Adrenal gland (tissue), 12 donors: ENCODE data around the gene ANKS1A. TPM values are rescaled to one million over a fixed set of nuclear protein-coding genes. Genes with fewer than 3 reads are reported as not detected.

Experiments
- DNase-seq, 7 donors: peaks; one replicate each; pipeline ENCODE4 v3.0.0-alpha.2; 2019 to 2020
- H3K27ac ChIP-seq, 5 donors: fragments of 200-600 bp; sonication (generic) in 4 of 5; 1 replicate in 3 of 5; 2 replicates in 2 of 5; pipeline versions ENCODE4 v1.5.1 to v1.8.0; 2016 to 2020; ENCODE audit warnings: mild to moderate bottlenecking in 1 of 5
- H3K27me3 ChIP-seq: fragments of 200-600 bp; 2 replicates; pipeline ENCODE4 v1.8.0; 2021
- H3K36me3 ChIP-seq, 2 donors: fragments of 200-600 bp; replicated peaks in 1 of 2; 1 replicate in 1 of 2; 2 replicates in 1 of 2; pipeline versions ENCODE4 v1.5.1 to v1.8.0; 2018 to 2022
- H3K4me1 ChIP-seq, 2 donors: fragments of 200-600 bp; replicated peaks in 1 of 2; 1 replicate in 1 of 2; 2 replicates in 1 of 2; pipeline versions ENCODE4 v1.5.1 to v1.8.0; 2018 to 2021
- H3K4me3 ChIP-seq, 4 donors: fragments of 200-600 bp; sonication (generic) in 3 of 4; one replicate each; pipeline ENCODE4 v1.5.1; 2016 to 2018
- H3K9me3 ChIP-seq, 3 donors: fragments of 200-600 bp; sonication (generic) in 1 of 3; replicated peaks in 1 of 3; 1 replicate in 2 of 3; 2 replicates in 1 of 3; pipeline versions ENCODE4 v1.5.1 to v1.8.0; 2016 to 2021
- CTCF ChIP-seq, 6 experiments: fragments of 450-650 bp in 4 of 6; fragments of 200-600 bp in 2 of 6; sonication (generic) in 1 of 6; IDR thresholded peaks; 1 replicate in 5 of 6; 2 replicates in 1 of 6; pipeline versions ENCODE4 v1.5.1 to v1.8.0; 2016 to 2021; ENCODE audit warnings: antibody characterized with exemption in 6 of 6, mild to moderate bottlenecking in 2 of 6, moderate library complexity in 1 of 6
- POLR2A ChIP-seq, 2 donors: fragments of 450-650 bp; IDR thresholded peaks; one replicate each; pipeline ENCODE4 v1.6.1; 2017; ENCODE audit warnings: antibody characterized with exemption in 2 of 2, mild to moderate bottlenecking in 2 of 2, moderate library complexity in 1 of 2
- WGBS, 4 donors: extraction: QIAGEN DNeasy Blood & Tissue Kit in 2 of 4; methylation state at CpG; one replicate each; pipeline versions ENCODE4 v1.1.5 to v1.1.7; 2013 to 2017; 5-methylcytosine and 5-hydroxymethylcytosine counted together
- intact Hi-C, 2 donors: fragments of 100-400 bp; cut with DNase I; formaldehyde crosslinking; loops; one replicate each; pipeline versions ENCODE4 v1.14.1 to v1.15.0; 2022 to 2023
- polyA plus RNA-seq, 3 donors: library from polyadenylated mRNA; stranded (reverse); fragments of 200-250 nt in 2 of 3; fragments of 350-450 nt in 1 of 3; fragmentation: Illumina TruSeq in 1 of 3; extraction: RNeasy Lipid Tissue Mini Kit (QIAGEN cat#74804) in 1 of 3; gene quantifications; one replicate each; pipeline ENCODE4 v1.2.3, GENCODE V29; 2013 to 2014
- total RNA-seq, 9 donors: library from RNA; depleted of rRNA in 4 of 9; stranded (reverse); fragments of >200 nt in 4 of 9; fragments of 120-200 nt in 1 of 9; fragmentation: NEBNext Ultra II Directional in 1 of 9; extraction: Animal tissue kit (Norgen Biotek cat#: 25700) in 1 of 9; gene quantifications; one replicate each; pipeline versions ENCODE4 v1.1.0 to v1.2.4, GENCODE V29; 2013 to 2023
- donor health status: healthy with polysubstance abuse.
- donor health status: Bipolar disorder and iron deficiency.
- donor health status: DM: yes; HTN: yes; CAD: no.
- donor health status: DM: no; HTN: no; CAD: no.
- donor health status: DM: no; HTN: no; CAD: no.
- donor health status: DM: yes; HTN: yes; CAD: no.

Gene ANKS1A
- total and polyA plus RNA-seq, 12 donors = 11.7 to 68.0 (median 42.4) TPM

DNA sequence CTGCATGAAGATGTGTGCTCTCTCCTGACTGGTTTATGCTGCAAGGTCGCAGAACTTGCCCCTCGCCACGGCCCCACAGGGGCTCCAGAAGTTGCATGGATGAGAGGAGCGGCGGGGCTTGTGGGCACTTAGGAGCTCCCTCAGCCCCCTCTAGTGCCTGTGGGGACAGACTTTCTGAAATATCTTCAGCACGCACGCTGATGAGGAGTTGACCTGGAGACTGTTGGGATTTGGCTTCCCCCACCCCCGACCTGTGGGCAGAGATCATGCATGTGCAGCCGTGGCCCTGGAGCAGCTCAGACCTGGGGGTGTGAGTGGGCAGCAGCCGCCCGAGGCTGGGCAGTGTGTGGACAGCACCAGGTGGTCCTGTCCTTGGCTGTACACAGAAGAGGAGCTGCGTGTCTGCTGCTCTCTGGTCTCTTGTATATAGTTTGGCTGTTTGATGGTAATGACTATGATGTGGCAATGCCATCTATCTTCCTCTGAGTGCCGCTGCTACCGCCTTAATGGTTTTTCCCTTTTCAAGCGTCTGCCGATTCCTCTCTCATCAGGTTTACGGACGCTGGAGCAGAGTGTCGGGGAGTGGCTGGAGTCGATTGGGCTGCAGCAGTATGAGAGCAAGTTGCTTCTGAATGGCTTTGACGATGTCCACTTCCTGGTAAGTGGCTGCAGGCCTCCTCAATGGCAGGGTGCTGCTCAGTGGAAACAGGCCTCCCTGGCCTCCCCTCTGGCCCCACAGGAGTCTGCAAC lies 170.7 kb downstream of the ANKS1A start:
- Histone ChIP-seq H3K27me3 (no peaks in the 10 kb centered on the region), H3K27ac (no peak overlapping the region), H3K4me3 (no peak overlapping the region), H3K9me3 (no peaks in the 10 kb centered on the region), H3K4me1 (no peaks in the 10 kb centered on the region), H3K36me3 (peaks cover 0 to 83% of the 10 kb centered on the region in 2 donors)
- TF ChIP-seq CTCF (IDR thresholded peaks at IDR 0.05) (no peak), POLR2A (IDR thresholded peaks at IDR 0.05) (no peak)
- intact Hi-C loops = loop anchor here in 1 of 2 donors (10.0 kb wide), 1 partner anchor 75 kb away; no protein-coding TSS in a partner anchor
- DNase-seq = no peak
- WGBS, 4 donors = 82 to 88% (median 87%) methylated on average over 18 to 21 of the region's 21 CpGs

GRCh38 chr6:35061102-35061615 lies 172.1 kb downstream of the ANKS1A start:
- WGBS, 4 donors = 92 to 97% (median 94%) methylated on average over 8 to 9 of the region's 9 CpGs
- Histone ChIP-seq H3K4me1 (no peaks in the 10 kb centered on the region), H3K36me3 (peaks cover 0 to 86% of the 10 kb centered on the region in 2 donors), H3K27me3 (no peaks in the 10 kb centered on the region), H3K27ac (no peak overlapping the region), H3K4me3 (no peak overlapping the region), H3K9me3 (no peaks in the 10 kb centered on the region)
- intact Hi-C loops = loop anchor here in 1 of 2 donors (10.0 kb wide), 1 partner anchor 74 kb away; no protein-coding TSS in a partner anchor
- no peak for DNase-seq
- TF ChIP-seq CTCF (IDR thresholded peaks at IDR 0.05) = no peak
- TF ChIP-seq POLR2A (IDR thresholded peaks at IDR 0.05) = no peak

DNA sequence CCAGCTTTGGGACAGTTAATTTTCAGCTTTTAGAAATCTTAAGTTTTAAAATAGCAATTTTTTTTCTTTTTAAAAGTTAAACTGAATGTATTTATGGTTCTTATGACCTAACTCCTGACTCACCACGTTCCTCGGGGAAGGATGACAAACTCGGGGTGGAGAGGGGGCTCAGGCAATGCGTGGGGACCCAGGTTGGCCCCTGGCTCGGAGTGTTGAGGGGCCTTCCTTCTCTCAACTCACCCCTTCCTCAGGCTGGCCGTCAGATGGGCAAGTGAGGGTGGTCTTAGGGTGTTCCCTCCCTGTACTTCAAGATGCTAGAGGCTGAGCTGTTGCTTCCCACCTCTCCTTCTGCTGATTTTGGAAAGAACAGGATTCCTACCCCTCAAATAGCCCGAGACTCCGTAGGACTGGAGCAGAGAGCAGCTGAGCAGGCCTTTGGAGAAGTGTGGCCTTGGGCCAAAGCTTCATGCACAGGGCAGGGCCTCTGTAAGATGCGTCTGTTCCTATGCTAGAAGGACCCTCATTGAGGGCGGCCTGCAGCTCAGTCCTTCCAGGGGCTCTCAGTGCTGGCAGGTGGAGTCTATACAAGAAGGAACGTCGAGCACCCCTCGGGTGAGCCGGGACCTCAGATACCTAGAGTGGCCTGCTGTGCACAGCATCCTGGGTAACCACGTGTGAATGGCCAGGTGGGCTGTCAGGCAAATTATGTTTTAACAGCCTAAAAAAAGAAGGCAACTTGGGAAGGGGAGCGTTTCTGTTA lies 172.8 kb downstream of the ANKS1A start:
- Histone ChIP-seq H3K9me3 (no peaks in the 10 kb centered on the region), H3K36me3 (peaks cover 0 to 88% of the 10 kb centered on the region in 2 donors), H3K4me3 (no peak overlapping the region), H3K27ac (no peak overlapping the region), H3K4me1 (no peaks in the 10 kb centered on the region), H3K27me3 (no peaks in the 10 kb centered on the region)
- no peak for DNase-seq
- TF ChIP-seq POLR2A (IDR thresholded peaks at IDR 0.05) (no peak), CTCF (IDR thresholded peaks at IDR 0.05) (no peak)
- intact Hi-C loops = loop anchor here in 1 of 2 donors (10.0 kb wide), 1 partner anchor 73 kb away; no protein-coding TSS in a partner anchor
- WGBS, 4 donors = 88 to 95% (median 92%) methylated on average over 10 to 16 of the region's 16 CpGs
